ENCODE data around the gene STRIT1.
A peak's percentile ranks its signal among the peaks of the same experiment; 100 is the strongest.
"Not testable (repeated sequence)": the region's sequence is repeated elsewhere in the genome, so short reads cannot be mapped to it uniquely, and the experiment has no call there.

STRIT1 gene

GRCh38 chr3:155312781-155313180 lies 19.3 kb upstream of the STRIT1 start:
- no peak for DNase-seq

- DNase-seq = no peak
These were observed 16.1 kb upstream of the STRIT1 start for GRCh38 chr3:155309581-155309980.

- DNase-seq = no peak
These were observed 15.3 kb upstream of the STRIT1 start for GRCh38 chr3:155308831-155309230.

- no peak for DNase-seq
These were observed 13.7 kb upstream of the STRIT1 start for GRCh38 chr3:155307183-155307582.

- DNase-seq = no peak
These were observed 10.9 kb upstream of the STRIT1 start for GRCh38 chr3:155304394-155304793.

GRCh38 chr3:155303540-155304097 lies 10.1 kb upstream of the STRIT1 start:
- DNase-seq = no peak

- DNase-seq = no peak
These were observed 9.4 kb upstream of the STRIT1 start for GRCh38 chr3:155302891-155303290.

GRCh38 chr3:155302481-155302880 lies 9.0 kb upstream of the STRIT1 start:
- no peak for DNase-seq

- no peak for DNase-seq
These were observed 3.6 kb upstream of the STRIT1 start for GRCh38 chr3:155297100-155297499.

- DNase-seq = no peak
These were observed 2.9 kb upstream of the STRIT1 start for GRCh38 chr3:155296413-155296812.

- DNase-seq = no peak
These were observed 790 bp downstream of the STRIT1 start for GRCh38 chr3:155292693-155293092.

- DNase-seq = no peak
These were observed 1.4 kb downstream of the STRIT1 start for GRCh38 chr3:155292133-155292532.

- DNase-seq = no peak
These were observed 6.7 kb downstream of the STRIT1 start for GRCh38 chr3:155286736-155287135.

GRCh38 chr3:155285936-155286335 lies 7.5 kb downstream of the STRIT1 start:
- DNase-seq = no peak

- no peak for DNase-seq
These were observed 10.1 kb downstream of the STRIT1 start for GRCh38 chr3:155283092-155284056.

GRCh38 chr3:155282385-155283091 lies 10.9 kb downstream of the STRIT1 start:
- DNase-seq = no peak

- no peak for DNase-seq
These were observed 11.6 kb downstream of the STRIT1 start for GRCh38 chr3:155281912-155282311.

- DNase-seq = not testable (repeated sequence)
These were observed 17.4 kb downstream of the STRIT1 start for GRCh38 chr3:155276089-155276488.

- not testable (repeated sequence) for DNase-seq
These were observed 18.2 kb downstream of the STRIT1 start for GRCh38 chr3:155275159-155275754.

GRCh38 chr3:155274435-155274834 lies 19.0 kb downstream of the STRIT1 start:
- not testable (repeated sequence) for DNase-seq

GRCh38 chr3:155271343-155271613 lies 22.2 kb downstream of the STRIT1 start:
- DNase-seq = no peak

- DNase-seq = peak; percentile 45
These were observed 22.8 kb downstream of the STRIT1 start for GRCh38 chr3:155270485-155271342.

GRCh38 chr3:155270063-155270462 lies 23.4 kb downstream of the STRIT1 start:
- DNase-seq = no peak
